K562 (cell line): ENCODE data around the gene ZNF480.

ENCODE experiments used
- ARID2 ChIP-seq: fragments of 450-650 bp; IDR thresholded peaks from 2 replicates; pipeline ENCODE4 v1.6.1; 2017; ENCODE audit warnings: antibody characterized with exemption, mild to moderate bottlenecking
- ARID3A ChIP-seq: IDR thresholded peaks from 2 replicates; pipeline ENCODE4 v1.6.1; 2012; ENCODE audit warnings: low read depth, low read length, improper control_type of control experiment, borderline replicate concordance
- BMI1 ChIP-seq: fragments of 150-350 bp; IDR thresholded peaks from 2 replicates; pipeline ENCODE4 v1.6.1; 2014; ENCODE audit warnings: low read length
- E2F4 ChIP-seq: sonication (generic); formaldehyde crosslinking; IDR thresholded peaks from 2 replicates; pipeline ENCODE4 v1.8.0; 2022; ENCODE audit warnings: mild to moderate bottlenecking, low read depth, missing genetic modification reagents
- KLF13 ChIP-seq: fragments of 450-650 bp; IDR thresholded peaks from 2 replicates; pipeline ENCODE4 v1.6.1; 2016; ENCODE audit warnings: missing genetic modification characterization, low read depth, mild to moderate bottlenecking, missing compliant biosample characterization, moderate library complexity, borderline replicate concordance
- POLR2A ChIP-seq: fragments of 450-650 bp; conservative IDR thresholded peaks from 2 replicates; pipeline ENCODE4 v1.6.1; 2016
- REST ChIP-seq, 2 experiments: fragments of 450-650 bp; formaldehyde crosslinking in 1 of 2; IDR thresholded peaks; 2 replicates each; pipeline versions ENCODE4 v1.4.0 to v1.6.1; 2014 to 2020; ENCODE audit warnings: mild to moderate bottlenecking in 2 of 2, borderline replicate concordance in 1 of 2, low read depth in 1 of 2
- RFX7 ChIP-seq: fragments of 250-450 bp; sonication (Bioruptor Pico); IDR thresholded peaks from 2 replicates; pipeline ENCODE4 v1.5.1; 2021; ENCODE audit warnings: mild to moderate bottlenecking
- TAF1 ChIP-seq: IDR thresholded peaks from 2 replicates; pipeline ENCODE4 v1.6.1; 2011; ENCODE audit warnings: mild to moderate bottlenecking, low read length, moderate library complexity; ENCODE audit not compliant: insufficient read depth, control insufficient read depth, severe bottlenecking; ENCODE audit errors: extremely low read depth
- TEAD2 ChIP-seq: fragments of 450-650 bp; IDR thresholded peaks from 2 replicates; pipeline ENCODE4 v1.6.1; 2016; ENCODE audit warnings: missing genetic modification characterization, control low read depth, missing compliant biosample characterization
- ZMIZ1 ChIP-seq, 2 experiments: fragments of 150-350 bp in 1 of 2; IDR thresholded peaks; 2 replicates each; pipeline ENCODE4 v1.6.1; 2012 to 2016; ENCODE audit warnings: low read depth in 2 of 2, low read length in 2 of 2, mild to moderate bottlenecking in 1 of 2, moderate library complexity in 1 of 2
- ZNF75A ChIP-seq: fragments of 450-650 bp; formaldehyde crosslinking; IDR thresholded peaks from 2 replicates; pipeline ENCODE4 v1.4.0; 2020; ENCODE audit warnings: mild to moderate bottlenecking
- ZNF778 ChIP-seq: fragments of 450-650 bp; formaldehyde crosslinking; IDR thresholded peaks from 2 replicates; pipeline ENCODE4 v1.4.0; 2020; ENCODE audit warnings: mild to moderate bottlenecking, moderate library complexity
- TF ChIP-seq, protein P1 (sequence below), 3 experiments: IDR thresholded peaks in 2 of 3; conservative IDR thresholded peaks in 1 of 3; 2 replicates each; pipeline ENCODE4 v1.5.1; 2011 to 2012; ENCODE audit warnings: low read length in 3 of 3, mild to moderate bottlenecking in 3 of 3, control low read depth in 2 of 3, improper control_type of control experiment in 1 of 3, inconsistent platforms in 1 of 3, low read depth in 1 of 3, mixed read lengths in 1 of 3, moderate library complexity in 1 of 3; ENCODE audit not compliant: insufficient read depth in 2 of 3

DNA sequence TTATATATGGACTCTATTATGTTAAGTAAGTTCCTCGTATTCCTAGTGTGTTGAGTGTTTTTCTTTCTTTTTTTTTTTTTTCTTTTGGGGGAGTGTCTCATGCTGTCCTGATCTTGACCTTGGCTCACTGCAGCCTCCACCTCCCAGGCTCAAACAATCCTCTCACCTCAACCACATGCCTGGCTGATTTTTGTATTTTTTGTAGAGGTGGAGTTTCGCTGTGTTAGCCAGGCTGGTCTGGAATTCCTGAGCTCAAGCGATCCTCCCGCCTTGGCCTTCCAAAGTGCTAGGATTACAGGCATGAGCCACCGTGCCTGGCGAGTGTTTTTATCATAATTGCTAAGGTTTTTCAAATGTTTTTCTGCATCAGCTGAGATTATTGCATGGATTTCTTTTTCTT lies 10.7 kb upstream of the ZNF480 start:
- TF ChIP-seq TEAD2 = no peak
- TF ChIP-seq RFX7 (CRISPR knock-in tag) = no peak
- no peak for TF ChIP-seq KLF13 (tag)
- TF ChIP-seq ZNF75A (CRISPR knock-in tag) = no peak
- no peak for TF ChIP-seq E2F4 (CRISPR knock-in tag)
- TF ChIP-seq, protein P1, sequence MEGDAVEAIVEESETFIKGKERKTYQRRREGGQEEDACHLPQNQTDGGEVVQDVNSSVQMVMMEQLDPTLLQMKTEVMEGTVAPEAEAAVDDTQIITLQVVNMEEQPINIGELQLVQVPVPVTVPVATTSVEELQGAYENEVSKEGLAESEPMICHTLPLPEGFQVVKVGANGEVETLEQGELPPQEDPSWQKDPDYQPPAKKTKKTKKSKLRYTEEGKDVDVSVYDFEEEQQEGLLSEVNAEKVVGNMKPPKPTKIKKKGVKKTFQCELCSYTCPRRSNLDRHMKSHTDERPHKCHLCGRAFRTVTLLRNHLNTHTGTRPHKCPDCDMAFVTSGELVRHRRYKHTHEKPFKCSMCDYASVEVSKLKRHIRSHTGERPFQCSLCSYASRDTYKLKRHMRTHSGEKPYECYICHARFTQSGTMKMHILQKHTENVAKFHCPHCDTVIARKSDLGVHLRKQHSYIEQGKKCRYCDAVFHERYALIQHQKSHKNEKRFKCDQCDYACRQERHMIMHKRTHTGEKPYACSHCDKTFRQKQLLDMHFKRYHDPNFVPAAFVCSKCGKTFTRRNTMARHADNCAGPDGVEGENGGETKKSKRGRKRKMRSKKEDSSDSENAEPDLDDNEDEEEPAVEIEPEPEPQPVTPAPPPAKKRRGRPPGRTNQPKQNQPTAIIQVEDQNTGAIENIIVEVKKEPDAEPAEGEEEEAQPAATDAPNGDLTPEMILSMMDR (IDR thresholded peaks at IDR 0.05 in 2 of 3, conservative IDR thresholded peaks at IDR 0.05 in 1 of 3; ENCODE audit: insufficient read depth in 2 of 3, low read depth in 1 of 3, low read length in 3 of 3) = no peak
- no peak for TF ChIP-seq BMI1
- no peak for TF ChIP-seq ZMIZ1 (IDR thresholded peaks at IDR 0.05; ENCODE audit: low read depth in 2 of 2, low read length in 2 of 2)
- TF ChIP-seq TAF1 = no peak
- TF ChIP-seq ARID3A = no peak
- TF ChIP-seq POLR2A = no peak
- no peak for TF ChIP-seq REST (IDR thresholded peaks at IDR 0.05; ENCODE audit: borderline replicate concordance)
- TF ChIP-seq REST (CRISPR knock-in tag; IDR thresholded peaks at IDR 0.05; ENCODE audit: low read depth) = no peak
- TF ChIP-seq ARID2 = no peak
- TF ChIP-seq ZNF778 (CRISPR knock-in tag) = no peak
